Fibroblast of pulmonary artery (primary cell): ENCODE data around the gene METTL26.
A peak's percentile ranks its signal among the peaks of the same experiment; 100 is the strongest.

ENCODE experiments used
- DNase-seq: peaks from one replicate; pipeline ENCODE4 v3.0.0-alpha.2; 2010; ENCODE audit warnings: low read depth
- H3K4me3 ChIP-seq: replicated peaks from 2 replicates; pipeline ENCODE4 v1.5.1; 2011; ENCODE audit warnings: low read depth, mild to moderate bottlenecking, control low read depth, low read length, moderate library complexity
- CTCF ChIP-seq: IDR thresholded peaks from 2 replicates; pipeline ENCODE4 v1.5.1; 2011; ENCODE audit warnings: mild to moderate bottlenecking, control low read depth, low read length, inconsistent platforms; ENCODE audit errors: missing control alignments

The METTL26 gene

GRCh38 chr16:610513-611381, 25.4 kb downstream of the METTL26 start:
- peak; percentile 37 for TF ChIP-seq CTCF
- DNase-seq: no peak
- no peak overlapping the region for H3K4me3 ChIP-seq

- H3K4me3 ChIP-seq: no peak overlapping the region
- TF ChIP-seq CTCF: no peak
- DNase-seq: no peak
Measured at GRCh38 chr16:609984-610383, 26.1 kb downstream of the METTL26 start.

GRCh38 chr16:609316-609715, 26.8 kb downstream of the METTL26 start:
- no peak for DNase-seq
- no peak for TF ChIP-seq CTCF
- no peak overlapping the region for H3K4me3 ChIP-seq

GRCh38 chr16:608019-608418, 28.1 kb downstream of the METTL26 start:
- TF ChIP-seq CTCF: no peak
- DNase-seq: no peak
- H3K4me3 ChIP-seq: no peak overlapping the region

GRCh38 chr16:606656-607307, 29.3 kb downstream of the METTL26 start:
- H3K4me3 ChIP-seq: no peak overlapping the region
- no peak for DNase-seq
- TF ChIP-seq CTCF: no peak

GRCh38 chr16:603933-604332, 32.2 kb downstream of the METTL26 start:
- TF ChIP-seq CTCF: no peak
- H3K4me3 ChIP-seq: no peak overlapping the region
- DNase-seq: no peak
